SK-N-MC (cell line): ENCODE measurements around the gene ING4.
"Not testable (repeated sequence)": the region's sequence is repeated elsewhere in the genome, so short reads cannot be mapped to it uniquely, and the experiment has no call there.

Experiments used
- DNase-seq: peaks from one replicate; pipeline ENCODE4 v3.0.0-alpha.2; 2011; ENCODE audit warnings: low read depth, low spot score
- H3K27ac ChIP-seq: fragments of 200-600 bp; sonication (generic); 2 replicates; pipeline ENCODE4 v1.5.1; 2016; ENCODE audit warnings: mixed run types
- H3K36me3 ChIP-seq: fragments of 200-600 bp; sonication (generic); 2 replicates; pipeline ENCODE4 v1.6.1; 2017; ENCODE audit warnings: antibody characterized with exemption, low read length, mixed read lengths; ENCODE audit not compliant: insufficient read depth
- H3K4me3 ChIP-seq: fragments of 200-600 bp; sonication (generic); 2 replicates; pipeline ENCODE4 v1.5.1; 2016
- H3K9ac ChIP-seq: fragments of 200-600 bp; sonication (generic); 2 replicates; pipeline ENCODE4 v1.8.0; 2017; ENCODE audit warnings: mixed run types, mixed read lengths; ENCODE audit not compliant: insufficient read length
- H3K9me3 ChIP-seq: fragments of 200-600 bp; sonication (generic); 2 replicates; pipeline ENCODE4 v1.6.1; 2017; ENCODE audit warnings: low read depth, mild to moderate bottlenecking, antibody characterized with exemption, low read length, moderate library complexity, mixed read lengths
- EZH2 ChIP-seq: fragments of 200-600 bp; sonication (generic); IDR thresholded peaks from one replicate; pipeline ENCODE4 v1.6.1; 2017; ENCODE audit warnings: antibody characterized with exemption
- FOXP2 ChIP-seq: optimal IDR thresholded peaks from 2 replicates; pipeline ENCODE3; 2011; ENCODE audit warnings: mild to moderate bottlenecking, moderate library complexity; ENCODE audit not compliant: insufficient read depth; ENCODE audit errors: extremely low read length, control extremely low read depth
- POLR2AphosphoS5 ChIP-seq: IDR thresholded peaks from 2 replicates; pipeline ENCODE4 v1.6.1; 2012; ENCODE audit warnings: mild to moderate bottlenecking, low read depth, low read length, borderline replicate concordance

ING4 gene

GRCh38 chr12:6662906-6663742 lies at the start of gene ING4:
Gene ING4, minus strand, starts transcription at chr12:6663119. Its CDS starts 18 bp downstream, at chr12:6663101.
- no peaks in the 10 kb centered on the region for H3K9me3 ChIP-seq
- peak; percentile 65; the same call in 1 of the 2 replicates for TF ChIP-seq POLR2AphosphoS5
- TF ChIP-seq EZH2: no peak

GRCh38 chr12:6708960-6709394 lies 46.1 kb upstream of the ING4 start:
- H3K4me3 ChIP-seq: no peak overlapping the region
- no peak for TF ChIP-seq EZH2
- H3K9ac ChIP-seq: no peak overlapping the region
- no peaks in the 10 kb centered on the region for H3K36me3 ChIP-seq
- H3K9me3 ChIP-seq: no peaks in the 10 kb centered on the region
- DNase-seq: no peak
- no peak overlapping the region for H3K27ac ChIP-seq

More at GRCh38 chr12:6662906-6663742, at the start of gene ING4:
- DNase-seq: peak; percentile 96
- Histone ChIP-seq H3K4me3 (peak within 1 kb of the TSS; percentile 87), H3K27ac (peak within 1 kb of the TSS; percentile 99), H3K36me3 (peaks cover 20% of the 10 kb centered on the region), H3K9ac (peak within 1 kb of the TSS; percentile 85)

- not testable (repeated sequence) for H3K4me3 ChIP-seq, DNase-seq, H3K27ac ChIP-seq, H3K9ac ChIP-seq, H3K36me3 ChIP-seq, H3K9me3 ChIP-seq
Measured at GRCh38 chr12:6708351-6708750, 45.4 kb upstream of the ING4 start.

- TF ChIP-seq EZH2 (no peak), POLR2AphosphoS5 (no peak), FOXP2 (no peak)
- Histone ChIP-seq H3K9me3 (no peaks in the 10 kb centered on the region), H3K4me3 (no peak overlapping the region), H3K27ac (no peak overlapping the region), H3K36me3 (no peaks in the 10 kb centered on the region), H3K9ac (no peak overlapping the region)
- no peak for DNase-seq
Measured at GRCh38 chr12:6703631-6704030, 40.7 kb upstream of the ING4 start.

- Histone ChIP-seq H3K27ac (no peak overlapping the region), H3K36me3 (no peaks in the 10 kb centered on the region), H3K9me3 (no peaks in the 10 kb centered on the region), H3K9ac (peak overlapping the region; percentile 59), H3K4me3 (peak overlapping the region; percentile 80)
- no peak for TF ChIP-seq POLR2AphosphoS5
- no peak for TF ChIP-seq FOXP2
- no peak for TF ChIP-seq EZH2
- no peak for DNase-seq
Measured at GRCh38 chr12:6701078-6701768, 38.3 kb upstream of the ING4 start.

- peak within 1 kb of the TSS; percentile 80 for H3K4me3 ChIP-seq
- TF ChIP-seq EZH2 (no peak), POLR2AphosphoS5 (no peak), FOXP2 (no peak)
- no peaks in the 10 kb centered on the region for H3K36me3 ChIP-seq
- peak within 1 kb of the TSS; percentile 59 for H3K9ac ChIP-seq
- DNase-seq: no peak
- no peak within 1 kb of the TSS for H3K27ac ChIP-seq
- H3K9me3 ChIP-seq: no peaks in the 10 kb centered on the region
Measured at GRCh38 chr12:6700646-6701051, 37.7 kb upstream of the ING4 start, which contains the start of gene PIANP. Gene PIANP, minus strand, starts transcription at chr12:6700815. Its CDS starts 2,754 bp downstream, at chr12:6698061.

GRCh38 chr12:6699989-6700645 lies 37.2 kb upstream of the ING4 start:
- H3K36me3 ChIP-seq: no peaks in the 10 kb centered on the region
- H3K9me3 ChIP-seq: no peaks in the 10 kb centered on the region
- DNase-seq: no peak
- no peak for TF ChIP-seq POLR2AphosphoS5
- no peak for TF ChIP-seq FOXP2
- TF ChIP-seq EZH2: no peak
- no peak overlapping the region for H3K9ac ChIP-seq
- H3K4me3 ChIP-seq: peak overlapping the region; percentile 80
- H3K27ac ChIP-seq: no peak overlapping the region

- Histone ChIP-seq H3K9ac (no peak overlapping the region), H3K9me3 (no peaks in the 10 kb centered on the region), H3K36me3 (no peaks in the 10 kb centered on the region), H3K4me3 (peak overlapping the region; percentile 80), H3K27ac (no peak overlapping the region)
- no peak for DNase-seq
- TF ChIP-seq EZH2 (no peak), FOXP2 (no peak), POLR2AphosphoS5 (no peak)
Measured at GRCh38 chr12:6699259-6699988, 36.5 kb upstream of the ING4 start.
